GM19463 (cell line): Measurements from ENCODE around the gene SDS.

ENCODE experiments used
- ATAC-seq: cut with Tn5 transposase; IDR thresholded peaks from one replicate; pipeline ENCODE4 v1.9.1; 2021; ENCODE audit warnings: mild to moderate bottlenecking, moderate library complexity; ENCODE audit not compliant: unreplicated experiment

The SDS gene

GRCh38 chr12:113403435-113404415, at the start of gene SDS:
TSS of gene SDS (minus strand) at chr12:113403887. CDS start at chr12:113399708, 4,179 bp downstream.
- no peak for ATAC-seq

- ATAC-seq, result no peak
These were observed 49.6 kb upstream of the SDS start for GRCh38 chr12:113453330-113453729.

- no peak for ATAC-seq
These were observed 48.8 kb upstream of the SDS start for GRCh38 chr12:113452458-113452857.

- ATAC-seq, result no peak
These were observed 46.2 kb upstream of the SDS start for GRCh38 chr12:113449839-113450238.

GRCh38 chr12:113449299-113449698, 45.6 kb upstream of the SDS start:
- no peak for ATAC-seq

- no peak for ATAC-seq
These were observed 45.2 kb upstream of the SDS start for GRCh38 chr12:113448873-113449272.

- ATAC-seq, result peak; percentile 54
These were observed 42.0 kb upstream of the SDS start for GRCh38 chr12:113445544-113446171.

- no peak for ATAC-seq
These were observed 39.4 kb upstream of the SDS start for GRCh38 chr12:113443030-113443539.

- no peak for ATAC-seq
These were observed 37.5 kb upstream of the SDS start for GRCh38 chr12:113440947-113441782.

- ATAC-seq, result no peak
These were observed 36.6 kb upstream of the SDS start for GRCh38 chr12:113440336-113440735.

- ATAC-seq, result no peak
These were observed 35.9 kb upstream of the SDS start for GRCh38 chr12:113439606-113440030.

GRCh38 chr12:113439301-113439597, 35.6 kb upstream of the SDS start:
- no peak for ATAC-seq

- ATAC-seq, result no peak
These were observed 35.0 kb upstream of the SDS start for GRCh38 chr12:113438523-113439300.

- no peak for ATAC-seq
These were observed 34.0 kb upstream of the SDS start for GRCh38 chr12:113437729-113438100.

GRCh38 chr12:113436993-113437728, 33.5 kb upstream of the SDS start:
- ATAC-seq, result no peak

- no peak for ATAC-seq
These were observed 32.9 kb upstream of the SDS start for GRCh38 chr12:113436586-113436985.

GRCh38 chr12:113435367-113435766, 31.7 kb upstream of the SDS start:
- no peak for ATAC-seq

GRCh38 chr12:113432986-113433385, 29.3 kb upstream of the SDS start:
- no peak for ATAC-seq

GRCh38 chr12:113428482-113428881, 24.8 kb upstream of the SDS start:
- no peak for ATAC-seq

GRCh38 chr12:113427882-113428281, 24.2 kb upstream of the SDS start:
- no peak for ATAC-seq
